Muscle of arm (tissue), 12 donors: ENCODE results near the gene CYP24A1. TPM values are rescaled to one million over a fixed set of nuclear protein-coding genes. Genes with fewer than 3 reads are reported as not detected.

Experiments
- DNase-seq: peaks from one replicate; pipeline ENCODE4 v3.0.0-alpha.2; 2013
- polyA plus RNA-seq, 12 donors: library from polyadenylated mRNA; unstranded; fragments of 120-200 nt; gene quantifications; one replicate each; pipeline ENCODE4 v1.2.1, GENCODE V29; 2013; ENCODE audit not compliant: insufficient read length in 12 of 12

The CYP24A1 gene
- polyA plus RNA-seq, 12 donors, result 0.22 to 12.7 (median 0.84) TPM; not detected in 1

GRCh38 chr20:54156981-54157835, 16.6 kb downstream of the CYP24A1 start:
- DNase-seq, result no peak

GRCh38 chr20:54156522-54156921, 17.3 kb downstream of the CYP24A1 start:
- no peak for DNase-seq

DNA sequence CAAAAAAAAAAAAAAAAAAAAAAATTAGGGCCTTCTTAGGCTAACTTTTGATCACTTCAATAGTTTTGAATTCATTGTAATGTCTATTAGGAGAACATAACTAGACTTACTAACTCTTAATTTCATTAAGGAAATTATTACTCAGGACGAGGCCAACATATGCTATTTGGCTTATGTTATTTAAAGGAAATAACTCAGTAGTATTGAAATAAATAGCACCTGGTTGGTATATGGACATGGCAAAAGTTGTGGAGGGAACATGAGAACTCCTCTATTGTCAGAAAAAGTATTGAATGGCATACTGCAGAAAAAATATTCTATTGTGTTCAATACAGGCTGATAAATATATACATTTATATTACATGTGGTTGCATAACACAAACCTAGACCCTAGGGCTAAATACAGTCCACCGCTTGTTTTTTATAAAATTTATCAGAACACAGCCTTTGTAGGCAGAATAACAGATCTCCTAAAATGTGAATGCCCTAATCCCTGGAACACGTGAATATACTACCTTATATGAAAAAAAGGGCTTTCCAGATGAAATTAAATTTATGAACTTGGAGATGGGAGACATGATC, 18.0 kb downstream of the CYP24A1 start:
- DNase-seq, result no peak

DNA sequence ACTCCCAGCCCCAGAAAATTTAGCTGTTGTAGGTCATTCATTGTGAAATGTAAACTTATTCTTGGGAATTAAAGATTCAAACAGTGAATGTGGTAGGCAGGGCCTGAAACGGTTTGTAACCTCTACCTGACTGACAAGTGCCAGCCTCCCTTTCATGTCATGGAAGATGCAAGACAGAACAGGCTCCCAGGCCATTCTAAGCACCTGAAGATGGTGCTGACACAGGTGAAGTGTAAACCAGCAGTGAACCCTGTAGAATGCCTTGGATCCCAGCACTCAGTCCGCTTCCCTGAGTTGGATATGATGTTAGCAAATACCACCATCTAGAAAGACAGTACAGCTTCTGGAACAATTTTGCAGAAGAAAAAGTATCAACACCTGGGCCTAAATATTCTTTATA, 19.3 kb downstream of the CYP24A1 start:
- DNase-seq, result no peak

GRCh38 chr20:54153847-54154246, 19.9 kb downstream of the CYP24A1 start:
- no peak for DNase-seq

- DNase-seq, result no peak
Observed at GRCh38 chr20:54153041-54153327, 20.8 kb downstream of the CYP24A1 start.

- no peak for DNase-seq
Observed at GRCh38 chr20:54152227-54153040, 21.4 kb downstream of the CYP24A1 start.

DNA sequence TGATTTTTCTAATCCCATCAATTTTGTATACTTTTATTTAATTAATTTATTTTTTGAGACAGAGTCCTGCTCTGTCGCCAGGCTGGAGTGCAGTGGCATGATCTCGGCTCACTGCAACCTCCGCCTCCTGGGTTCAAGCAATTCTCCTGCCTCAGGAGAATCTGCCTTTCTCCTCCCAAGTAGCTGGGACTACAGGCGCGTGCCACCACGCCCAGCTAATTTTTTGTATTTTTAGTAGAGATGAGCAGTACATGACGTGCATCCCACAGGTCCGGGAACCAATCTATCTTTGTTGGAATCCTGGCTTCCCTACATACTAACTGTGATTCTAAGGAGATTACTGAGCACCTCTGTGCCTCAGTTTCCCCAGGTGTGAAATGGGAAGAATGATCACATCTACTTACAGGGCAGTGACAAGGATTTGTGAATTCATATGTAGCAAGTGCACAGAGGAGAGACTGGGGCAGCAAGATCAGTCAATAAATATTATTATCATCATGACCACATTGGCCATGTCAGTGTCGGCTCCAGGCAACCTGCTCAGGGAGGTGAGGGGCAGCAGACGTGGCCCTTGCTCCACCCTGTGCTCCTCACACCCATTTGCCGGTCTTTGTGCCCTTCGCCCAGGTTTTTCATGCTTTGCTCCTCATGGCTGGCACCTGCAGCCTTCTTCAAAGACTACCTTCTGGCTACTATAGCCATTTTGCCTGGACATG, 22.1 kb downstream of the CYP24A1 start:
- DNase-seq, result no peak

- DNase-seq, result no peak
Observed at GRCh38 chr20:54151075-54151439, 22.7 kb downstream of the CYP24A1 start.

DNA sequence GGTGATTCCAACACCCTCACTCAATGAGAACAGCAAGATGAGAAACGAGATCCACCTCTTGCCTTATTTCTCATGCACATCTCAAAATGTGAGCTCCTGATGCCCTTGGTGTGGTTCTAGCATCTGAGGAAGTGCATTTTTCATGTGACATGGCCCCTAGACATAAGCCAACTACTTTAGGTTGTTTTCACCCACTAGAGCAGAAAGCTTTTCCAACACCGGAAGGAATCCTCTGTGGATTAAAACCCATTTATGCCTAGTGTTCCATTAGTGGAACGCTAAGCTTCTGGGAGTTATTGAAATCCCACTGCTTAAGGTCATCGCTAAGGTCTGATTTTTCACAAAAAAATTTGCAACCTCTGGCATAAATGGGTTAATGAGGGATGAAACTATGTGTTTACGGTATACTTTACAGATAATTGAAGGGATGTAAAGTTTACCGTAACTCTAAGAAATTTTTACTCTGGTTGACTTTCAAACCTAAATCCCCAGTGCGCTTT, 24.0 kb downstream of the CYP24A1 start:
- DNase-seq, result no peak

DNA sequence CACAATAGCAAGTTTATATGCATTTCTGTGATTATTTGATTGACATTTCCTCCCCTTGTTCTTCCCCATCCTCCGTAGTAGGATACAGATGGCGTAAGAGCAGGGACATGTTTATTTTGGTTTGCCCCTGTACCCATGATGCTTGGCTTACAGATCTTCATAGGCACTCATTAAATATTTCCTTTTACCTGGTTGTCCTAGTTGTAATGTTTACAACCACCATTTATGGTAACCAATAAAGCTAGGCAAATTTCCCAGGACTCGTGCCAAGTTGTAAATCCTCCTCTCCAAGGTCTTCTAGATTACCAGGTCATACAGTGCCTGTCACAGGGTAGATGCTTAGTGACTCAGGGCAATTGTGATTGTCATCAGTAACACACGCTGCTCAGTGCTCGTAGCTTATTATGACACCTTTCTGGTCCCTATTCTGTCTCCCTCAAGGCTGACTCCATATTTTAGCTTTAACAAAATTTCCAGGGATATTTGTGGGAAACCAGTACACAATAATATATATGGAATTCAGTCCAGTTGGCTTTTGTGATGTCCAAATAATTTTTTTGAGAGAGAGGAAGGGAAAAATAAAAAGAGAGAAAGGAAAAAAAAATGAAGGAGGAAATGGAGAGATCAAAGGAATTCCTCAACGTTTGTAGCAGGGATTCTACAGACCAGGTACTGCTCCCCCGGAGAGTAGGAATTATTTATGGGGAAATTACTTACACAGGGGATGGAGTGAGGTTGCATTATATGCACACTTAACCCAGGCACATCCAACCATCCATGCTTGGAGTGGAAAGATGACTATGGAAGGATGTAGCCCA, 24.6 kb downstream of the CYP24A1 start:
- no peak for DNase-seq

DNA sequence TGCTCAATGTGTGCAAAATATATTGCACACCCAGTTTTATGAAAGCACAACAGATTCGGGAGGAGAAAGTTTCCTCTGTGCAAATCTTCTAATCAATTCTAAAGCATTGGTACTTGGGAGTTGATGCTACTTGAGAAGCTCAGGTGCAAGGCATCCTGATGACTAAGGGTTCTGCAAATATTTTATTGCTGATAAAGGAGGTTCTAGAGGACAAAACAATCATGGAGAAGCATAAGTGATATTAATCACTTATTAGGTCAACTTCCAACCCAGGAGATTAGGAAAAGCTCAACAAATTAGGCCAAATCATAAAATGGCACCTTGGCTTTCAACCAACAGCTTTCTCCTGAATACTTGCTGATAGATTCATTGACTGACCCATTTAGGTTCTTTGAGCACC, 27.1 kb downstream of the CYP24A1 start:
- DNase-seq, result no peak

DNA sequence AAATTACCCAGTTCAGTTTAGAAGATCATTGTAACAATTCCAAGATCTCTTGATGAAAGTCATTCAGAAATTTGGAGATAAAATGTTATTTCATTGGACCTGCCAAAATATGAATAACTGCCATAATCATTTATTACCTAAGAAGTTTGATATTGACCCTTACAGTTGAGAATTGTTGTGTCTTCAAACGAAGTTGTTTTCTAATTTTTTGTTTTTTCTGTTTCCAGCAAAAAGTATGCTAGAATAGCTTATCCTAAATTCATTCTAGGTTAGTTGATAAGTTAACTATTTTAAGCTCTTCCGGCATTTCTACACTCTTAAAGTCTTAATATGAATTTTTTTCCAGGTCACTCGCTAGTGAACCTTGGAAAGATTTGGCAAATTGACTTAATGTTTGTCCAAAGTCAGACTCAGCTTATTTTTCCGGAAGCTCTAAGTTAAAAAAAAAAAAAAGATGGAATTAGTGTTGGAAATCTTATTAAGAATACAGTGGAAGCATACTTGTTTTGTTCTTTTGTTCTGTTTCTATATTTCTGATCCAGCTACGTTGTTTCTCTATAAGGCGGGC, 28.9 kb downstream of the CYP24A1 start:
- no peak for DNase-seq

DNA sequence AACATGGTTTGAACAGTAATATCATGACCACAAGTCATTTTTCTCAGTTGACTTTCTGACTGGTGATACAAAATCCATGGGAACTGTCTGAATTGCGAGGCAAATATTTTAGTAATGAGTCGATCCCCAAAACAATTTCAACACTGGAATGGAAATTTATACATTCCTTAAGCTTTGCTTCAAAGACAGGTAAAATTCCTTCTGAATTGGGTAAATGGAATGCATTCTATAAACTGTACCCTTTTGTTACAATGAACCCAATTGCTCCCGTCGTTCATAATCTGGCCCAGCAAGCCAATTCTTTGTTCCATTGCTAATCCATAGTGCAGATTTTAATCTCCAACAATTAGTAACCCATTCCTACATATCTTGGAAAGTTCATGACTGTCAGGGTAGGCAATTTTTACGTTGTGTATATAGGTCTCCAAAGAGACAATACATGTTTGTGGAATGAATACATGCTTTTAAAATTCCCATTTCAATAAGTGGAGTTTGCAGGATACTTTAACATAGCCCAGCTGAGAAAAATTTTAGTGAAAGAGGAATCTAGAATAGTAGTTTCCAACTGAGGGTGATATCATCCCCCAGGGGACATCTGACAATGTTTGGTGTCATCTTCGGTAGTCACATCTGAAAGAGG, 32.7 kb downstream of the CYP24A1 start:
- DNase-seq, result no peak

GRCh38 chr20:54140486-54140885, 33.3 kb downstream of the CYP24A1 start:
- DNase-seq, result no peak

GRCh38 chr20:54140067-54140466, 33.7 kb downstream of the CYP24A1 start:
- no peak for DNase-seq

DNA sequence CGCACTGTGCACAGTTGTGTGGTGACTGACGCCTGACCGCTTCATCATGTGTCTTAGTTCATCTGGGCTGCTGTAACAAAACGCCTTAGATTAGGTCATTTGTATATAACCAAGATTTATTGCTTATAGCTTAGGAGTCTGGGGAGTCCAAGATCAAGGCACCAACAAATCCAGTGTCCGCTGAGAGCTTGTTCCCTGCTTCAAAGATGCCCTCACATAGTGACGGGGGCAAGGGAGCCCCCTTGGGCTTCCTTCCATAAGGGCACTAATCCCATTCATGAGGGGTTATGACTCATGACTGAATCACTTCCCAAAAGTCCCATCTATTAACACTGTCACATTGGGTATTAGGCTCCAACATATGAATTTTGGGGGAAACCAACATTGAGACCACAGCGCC, 34.6 kb downstream of the CYP24A1 start:
- DNase-seq, result no peak

- DNase-seq, result no peak
Observed at GRCh38 chr20:54138427-54138826, 35.4 kb downstream of the CYP24A1 start.

DNA sequence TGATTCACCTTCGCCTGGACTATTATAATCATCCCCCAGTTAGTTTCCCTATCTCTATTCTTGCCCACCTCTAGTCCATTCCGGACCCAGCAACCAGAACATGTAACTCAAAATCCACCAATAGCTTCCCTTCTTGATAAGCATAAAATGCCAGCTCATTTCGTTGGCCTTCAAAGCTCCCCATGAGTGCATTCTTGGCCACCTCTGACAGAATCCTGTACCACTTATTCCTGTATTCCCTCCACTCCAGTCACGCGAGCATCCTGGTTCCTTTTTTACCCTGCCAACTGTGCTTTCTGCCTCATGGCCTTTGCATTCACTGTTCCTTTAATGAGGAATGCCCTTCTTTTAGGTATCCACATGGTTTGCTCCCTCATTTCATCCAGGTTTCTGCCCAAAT, 36.7 kb downstream of the CYP24A1 start:
- no peak for DNase-seq
